ENCODE results near the gene ABAT.

The ABAT gene

DNA sequence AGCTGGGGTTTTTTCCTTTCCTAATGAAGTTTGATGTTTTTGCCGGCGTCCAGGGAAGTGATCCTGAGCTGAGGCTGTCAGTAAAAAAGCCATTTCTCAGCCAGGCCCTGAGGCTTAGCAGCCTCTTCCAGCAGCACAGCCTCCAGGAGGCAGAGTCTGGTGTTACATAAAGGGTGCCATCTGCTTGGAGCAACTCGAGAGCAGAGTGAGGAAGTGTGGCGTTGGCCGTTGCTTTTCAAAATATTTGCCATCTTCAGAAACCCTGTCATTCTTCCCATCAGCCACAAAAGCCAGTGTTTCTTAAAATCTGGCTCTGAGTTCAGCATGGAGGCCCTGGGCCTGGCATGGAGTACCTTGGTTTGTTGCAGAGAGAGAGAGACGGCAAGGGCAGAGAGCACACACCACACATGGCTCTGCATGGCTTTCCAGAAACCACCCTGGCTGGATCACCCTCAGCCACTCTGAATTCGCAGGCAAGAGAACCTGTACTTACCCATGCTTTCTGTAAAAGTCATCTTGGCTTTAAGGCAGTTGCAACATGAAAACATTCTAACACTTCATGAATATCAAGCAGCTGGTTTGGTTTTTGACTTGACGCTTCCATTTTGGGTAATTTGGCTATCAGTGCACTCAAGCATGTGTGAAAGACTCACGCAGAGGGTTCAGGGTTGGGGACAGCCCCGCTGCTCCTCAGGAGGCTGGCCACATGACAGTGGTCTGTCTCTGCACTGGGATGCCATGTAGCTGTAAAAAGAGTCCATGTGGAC lies 144.3 kb downstream of the ABAT start:
- no peak for DNase-seq (ENCODE audit: extremely low read depth, low read depth)
- TF ChIP-seq, protein P1, sequence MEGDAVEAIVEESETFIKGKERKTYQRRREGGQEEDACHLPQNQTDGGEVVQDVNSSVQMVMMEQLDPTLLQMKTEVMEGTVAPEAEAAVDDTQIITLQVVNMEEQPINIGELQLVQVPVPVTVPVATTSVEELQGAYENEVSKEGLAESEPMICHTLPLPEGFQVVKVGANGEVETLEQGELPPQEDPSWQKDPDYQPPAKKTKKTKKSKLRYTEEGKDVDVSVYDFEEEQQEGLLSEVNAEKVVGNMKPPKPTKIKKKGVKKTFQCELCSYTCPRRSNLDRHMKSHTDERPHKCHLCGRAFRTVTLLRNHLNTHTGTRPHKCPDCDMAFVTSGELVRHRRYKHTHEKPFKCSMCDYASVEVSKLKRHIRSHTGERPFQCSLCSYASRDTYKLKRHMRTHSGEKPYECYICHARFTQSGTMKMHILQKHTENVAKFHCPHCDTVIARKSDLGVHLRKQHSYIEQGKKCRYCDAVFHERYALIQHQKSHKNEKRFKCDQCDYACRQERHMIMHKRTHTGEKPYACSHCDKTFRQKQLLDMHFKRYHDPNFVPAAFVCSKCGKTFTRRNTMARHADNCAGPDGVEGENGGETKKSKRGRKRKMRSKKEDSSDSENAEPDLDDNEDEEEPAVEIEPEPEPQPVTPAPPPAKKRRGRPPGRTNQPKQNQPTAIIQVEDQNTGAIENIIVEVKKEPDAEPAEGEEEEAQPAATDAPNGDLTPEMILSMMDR (IDR thresholded peaks at IDR 0.05; ENCODE audit: low read depth, low read length): no peak

DNA sequence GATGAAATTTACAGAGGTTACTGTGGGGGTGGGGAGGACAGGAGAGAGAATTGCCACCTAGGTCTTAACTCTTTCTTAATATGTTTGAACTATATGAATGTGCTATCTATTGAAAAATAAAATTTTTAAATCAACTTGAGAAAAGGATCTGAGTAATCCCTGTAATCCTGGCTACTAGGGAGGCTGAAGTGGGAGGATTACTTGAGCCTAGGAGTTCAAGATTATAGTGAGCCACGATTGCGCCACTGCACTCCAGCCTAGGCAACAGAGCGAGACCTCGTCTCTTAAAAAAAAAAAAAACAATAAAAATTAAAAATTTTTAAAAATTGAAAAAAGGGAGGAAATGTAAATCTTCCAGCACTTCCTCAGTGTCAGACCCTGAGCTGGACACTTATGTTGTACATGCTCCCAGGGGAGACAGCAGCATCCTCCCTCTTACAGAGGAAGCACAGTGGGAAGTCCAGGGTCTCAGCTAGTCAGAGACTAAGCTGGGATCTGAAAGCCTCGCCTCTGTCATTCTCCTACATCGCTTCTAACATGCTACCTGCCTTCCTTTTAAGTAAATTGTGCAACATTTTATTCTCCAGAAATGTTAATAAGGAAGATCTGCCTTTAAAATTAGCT lies 145.1 kb downstream of the ABAT start:
- no peak for DNase-seq (ENCODE audit: extremely low read depth, low read depth)
- TF ChIP-seq, protein P1 (IDR thresholded peaks at IDR 0.05; ENCODE audit: low read depth, low read length): no peak

DNA sequence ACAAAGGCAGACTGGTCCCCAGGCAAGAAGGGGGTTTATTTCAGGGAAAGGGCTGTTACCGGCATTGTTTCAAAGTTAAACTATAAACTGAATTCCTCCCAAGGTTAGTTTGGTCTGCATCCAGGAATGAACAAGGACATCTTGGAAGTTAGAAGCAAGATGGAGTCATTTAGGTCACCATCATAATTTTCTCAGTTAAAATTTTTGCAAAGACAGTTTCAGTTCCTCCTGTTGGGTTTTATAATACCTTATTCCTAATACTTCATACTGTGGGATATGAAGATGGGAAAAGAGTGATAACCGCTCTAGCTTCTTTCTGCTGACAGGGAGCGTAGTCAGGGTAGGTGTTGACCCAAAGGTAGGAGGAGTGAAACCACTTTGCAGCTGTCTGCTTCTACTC lies 148.0 kb downstream of the ABAT start:
- no peak for DNase-seq (ENCODE audit: extremely low read depth, low read depth)
- TF ChIP-seq, protein P1 (IDR thresholded peaks at IDR 0.05; ENCODE audit: low read depth, low read length): no peak

DNA sequence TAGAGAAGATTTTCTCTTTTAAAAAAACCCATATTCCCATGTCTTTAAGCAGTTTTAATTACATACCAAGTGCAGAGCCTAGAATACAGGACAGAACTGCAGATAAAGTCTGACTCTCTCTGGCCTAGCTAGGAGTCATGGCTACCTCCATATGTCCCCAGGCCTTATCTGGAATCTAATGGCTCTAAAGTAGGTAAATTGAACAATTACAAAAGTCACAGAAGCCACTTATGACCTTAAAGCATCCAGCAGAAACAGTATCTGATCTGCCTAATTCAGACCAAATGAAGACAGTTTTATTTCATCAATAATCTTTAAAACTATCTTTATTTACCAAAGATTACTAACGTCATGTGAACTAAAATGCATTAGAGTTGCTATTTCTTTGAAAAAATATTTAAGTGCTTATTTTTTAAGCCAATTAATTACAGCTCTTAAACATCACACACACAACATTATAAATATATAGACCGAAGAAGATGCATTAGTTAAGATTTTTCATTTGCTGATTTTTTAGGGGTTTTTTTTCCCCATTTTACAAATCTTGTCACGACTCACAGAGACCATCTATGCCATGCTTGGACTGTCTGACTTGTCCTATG lies 152.0 kb downstream of the ABAT start:
- TF ChIP-seq, protein P1 (IDR thresholded peaks at IDR 0.05; ENCODE audit: low read depth, low read length): no peak
- no peak for DNase-seq (ENCODE audit: extremely low read depth, low read depth)

DNA sequence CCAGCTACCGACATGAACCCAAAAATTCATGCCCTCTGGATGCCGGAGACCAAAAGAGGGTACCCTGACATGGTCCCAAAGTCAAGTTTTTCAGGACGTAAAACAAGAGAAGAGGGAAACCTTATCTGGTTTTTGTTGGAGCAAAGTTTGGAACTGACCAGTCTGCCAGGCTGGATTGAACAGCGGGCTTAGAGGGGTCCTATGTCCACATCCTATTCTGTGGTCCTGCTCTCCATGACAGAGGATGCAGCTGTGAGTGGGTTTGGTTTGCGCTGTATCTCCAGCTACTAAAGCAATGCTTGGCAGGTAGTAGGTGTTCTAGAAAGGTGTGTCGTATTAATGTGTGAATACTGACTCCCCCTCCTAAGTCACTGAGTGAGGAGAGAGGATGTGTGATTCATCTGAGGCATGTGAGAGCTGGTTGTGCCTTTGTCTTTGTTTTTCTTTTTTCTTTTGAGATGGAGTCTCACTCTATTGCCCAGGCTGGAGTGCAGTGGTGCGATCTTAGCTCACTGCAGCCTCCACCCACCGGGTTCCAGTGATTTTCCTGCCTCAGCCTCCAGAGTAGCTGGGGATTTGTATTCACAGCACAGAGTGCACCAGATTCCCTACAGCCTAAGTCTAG lies 154.2 kb downstream of the ABAT start:
- TF ChIP-seq, protein P1 (IDR thresholded peaks at IDR 0.05; ENCODE audit: low read depth, low read length): no peak
- no peak for DNase-seq (ENCODE audit: extremely low read depth, low read depth)

DNA sequence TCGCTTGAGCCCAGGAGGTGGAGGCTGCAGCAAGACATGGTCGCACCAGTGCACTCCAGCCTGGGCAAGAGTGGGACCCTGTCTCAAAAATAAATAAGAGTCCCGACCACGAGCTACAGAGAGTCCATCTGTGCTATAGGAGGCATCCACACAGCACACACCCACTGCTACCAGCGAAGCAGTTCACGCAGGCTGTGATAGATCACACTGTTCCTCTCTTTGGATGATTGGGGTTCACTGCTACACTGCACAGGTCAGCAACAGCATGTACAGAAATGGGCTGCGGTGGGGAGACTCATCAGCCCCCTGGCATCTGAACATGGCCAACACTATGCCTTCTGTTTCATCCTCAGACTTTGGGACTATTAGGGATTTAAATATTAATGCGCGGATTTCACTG lies 157.0 kb downstream of the ABAT start:
- no peak for DNase-seq (ENCODE audit: extremely low read depth, low read depth)
- TF ChIP-seq, protein P1 (IDR thresholded peaks at IDR 0.05; ENCODE audit: low read depth, low read length): no peak
